ENCODE data around the gene ALPG. TPM values are rescaled to one million over a fixed set of nuclear protein-coding genes. Genes with fewer than 3 reads are reported as not detected.
"Not testable (repeated sequence)": the region's sequence is repeated elsewhere in the genome, so short reads cannot be mapped to it uniquely, and the experiment has no call there.

ALPG gene
- total RNA-seq, 1 donor from 2014 or later: not detected

DNA sequence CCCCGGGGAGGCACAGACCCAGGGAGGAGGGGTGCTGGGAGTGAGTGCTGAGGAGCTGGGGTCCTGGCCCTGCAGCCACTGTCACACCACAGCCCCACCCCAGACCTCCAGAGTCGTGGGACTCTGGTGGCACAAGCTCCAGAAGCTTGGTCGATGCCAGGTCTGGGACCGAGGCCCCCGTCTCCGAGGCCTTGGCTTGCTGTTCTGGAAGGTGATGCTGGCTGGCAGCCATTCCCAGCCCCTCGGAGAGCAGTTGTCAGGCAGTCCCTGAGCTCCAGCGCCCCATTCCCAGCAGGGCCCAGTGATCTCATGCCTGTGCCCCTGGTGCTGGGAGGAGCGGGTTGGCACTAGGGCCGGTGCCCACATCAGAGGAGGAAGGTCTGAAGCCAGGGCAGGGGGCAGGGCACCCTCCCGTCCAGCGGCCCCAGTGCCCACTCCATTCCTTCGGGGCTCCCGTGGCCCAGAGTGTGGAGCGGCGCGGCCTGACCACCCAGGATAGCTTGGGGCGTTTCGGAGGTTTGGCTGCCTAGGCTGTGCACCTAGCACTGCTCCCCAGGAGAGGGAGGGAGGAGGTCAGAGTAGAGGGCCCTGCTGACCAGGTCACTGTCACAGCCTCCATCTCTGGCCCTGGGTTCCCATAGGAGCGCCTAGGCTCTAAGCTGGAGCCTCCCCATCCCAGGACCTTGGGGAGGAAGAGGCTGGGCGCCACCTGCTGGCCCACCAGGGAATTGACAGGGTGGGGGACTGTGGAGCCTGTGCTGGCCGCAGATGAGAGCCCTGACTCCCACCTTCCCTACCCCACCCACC, 32.5 kb downstream of the ALPG start:
- no peaks in the 10 kb centered on the region for H3K4me1 Mint-ChIP-seq
- Histone ChIP-seq H3K36me3 (no peaks in the 10 kb centered on the region), H3K9ac (no peak overlapping the region), H4K20me1 (ENCODE audit: low read depth) (no peaks in the 10 kb centered on the region), H3K4me2 (no peak overlapping the region), H3K27ac (no peak overlapping the region), H3K27me3 (no peaks in the 10 kb centered on the region), H2AFZ (replicated peaks) (no peak overlapping the region), H3F3A (ENCODE audit: low read depth) (no peaks in the 10 kb centered on the region), H3K4me1 (no peaks in the 10 kb centered on the region), H3K79me2 (ENCODE audit: low read depth) (no peaks in the 10 kb centered on the region), H3K4me3 (no peak overlapping the region), H3K9me3 (ENCODE audit: low read depth) (no peaks in the 10 kb centered on the region)
- H3K36me3 Mint-ChIP-seq: no peaks in the 10 kb centered on the region
- TF ChIP-seq EZH2phosphoT487 (IDR thresholded peaks at IDR 0.05) (no peak), EZH2 (IDR thresholded peaks at IDR 0.05) (no peak)
- TF ChIP-seq, protein P1, sequence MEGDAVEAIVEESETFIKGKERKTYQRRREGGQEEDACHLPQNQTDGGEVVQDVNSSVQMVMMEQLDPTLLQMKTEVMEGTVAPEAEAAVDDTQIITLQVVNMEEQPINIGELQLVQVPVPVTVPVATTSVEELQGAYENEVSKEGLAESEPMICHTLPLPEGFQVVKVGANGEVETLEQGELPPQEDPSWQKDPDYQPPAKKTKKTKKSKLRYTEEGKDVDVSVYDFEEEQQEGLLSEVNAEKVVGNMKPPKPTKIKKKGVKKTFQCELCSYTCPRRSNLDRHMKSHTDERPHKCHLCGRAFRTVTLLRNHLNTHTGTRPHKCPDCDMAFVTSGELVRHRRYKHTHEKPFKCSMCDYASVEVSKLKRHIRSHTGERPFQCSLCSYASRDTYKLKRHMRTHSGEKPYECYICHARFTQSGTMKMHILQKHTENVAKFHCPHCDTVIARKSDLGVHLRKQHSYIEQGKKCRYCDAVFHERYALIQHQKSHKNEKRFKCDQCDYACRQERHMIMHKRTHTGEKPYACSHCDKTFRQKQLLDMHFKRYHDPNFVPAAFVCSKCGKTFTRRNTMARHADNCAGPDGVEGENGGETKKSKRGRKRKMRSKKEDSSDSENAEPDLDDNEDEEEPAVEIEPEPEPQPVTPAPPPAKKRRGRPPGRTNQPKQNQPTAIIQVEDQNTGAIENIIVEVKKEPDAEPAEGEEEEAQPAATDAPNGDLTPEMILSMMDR (IDR thresholded peaks at IDR 0.05): peak; percentile 54
- no peak overlapping the region for H3K27ac Mint-ChIP-seq
- H3K27me3 Mint-ChIP-seq (ENCODE audit: insufficient read depth, low read depth): peaks cover 15% of the 10 kb centered on the region
- H3K4me3 Mint-ChIP-seq: no peak overlapping the region
- no peaks in the 10 kb centered on the region for H3K9me3 Mint-ChIP-seq
- no peak for DNase-seq (ENCODE audit: low spot score)

DNA sequence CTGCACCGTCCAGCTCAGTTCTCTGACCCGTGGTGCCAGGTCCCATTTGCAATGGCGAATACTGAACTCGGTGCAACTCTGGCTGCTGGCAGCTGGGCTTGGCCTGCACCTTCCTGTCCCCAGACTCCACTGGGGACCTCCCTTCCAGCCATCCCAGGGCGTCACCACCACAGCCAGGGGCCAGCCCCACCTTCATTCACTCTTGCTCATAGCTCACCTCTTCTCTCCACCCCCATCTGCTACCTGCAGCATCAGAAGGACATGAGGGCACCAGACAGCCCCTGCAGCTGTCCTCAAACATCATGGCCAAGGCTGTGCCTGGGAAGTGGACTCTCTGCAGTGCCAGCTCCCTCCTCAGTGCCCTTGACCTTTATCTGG, 33.1 kb downstream of the ALPG start:
- Histone ChIP-seq H3K27ac (no peak overlapping the region), H2AFZ (replicated peaks) (no peak overlapping the region), H3K36me3 (no peaks in the 10 kb centered on the region), H3K4me1 (no peaks in the 10 kb centered on the region), H3K79me2 (ENCODE audit: low read depth) (no peaks in the 10 kb centered on the region), H3K9ac (no peak overlapping the region), H3K4me3 (no peak overlapping the region), H3F3A (ENCODE audit: low read depth) (no peaks in the 10 kb centered on the region), H3K9me3 (ENCODE audit: low read depth) (no peaks in the 10 kb centered on the region), H3K4me2 (no peak overlapping the region), H4K20me1 (ENCODE audit: low read depth) (no peaks in the 10 kb centered on the region), H3K27me3 (no peaks in the 10 kb centered on the region)
- Mint-ChIP-seq H3K27me3 (ENCODE audit: insufficient read depth, low read depth) (peaks cover 15% of the 10 kb centered on the region), H3K4me3 (no peak overlapping the region), H3K36me3 (no peaks in the 10 kb centered on the region), H3K27ac (no peak overlapping the region), H3K4me1 (no peaks in the 10 kb centered on the region), H3K9me3 (no peaks in the 10 kb centered on the region)
- DNase-seq (ENCODE audit: low spot score): no peak
- TF ChIP-seq, protein P1 (IDR thresholded peaks at IDR 0.05): peak; percentile 30
- no peak for TF ChIP-seq EZH2phosphoT487 (IDR thresholded peaks at IDR 0.05)

GRCh38 chr2:232440220-232441018, 33.8 kb downstream of the ALPG start:
- not testable (repeated sequence) for H3K4me1 ChIP-seq; H3F3A ChIP-seq (ENCODE audit: low read depth); H3K4me2 ChIP-seq; H3K27ac Mint-ChIP-seq; H3K36me3 ChIP-seq; H3K27ac ChIP-seq; H3K4me3 Mint-ChIP-seq; H2AFZ ChIP-seq (replicated peaks); H3K79me2 ChIP-seq (ENCODE audit: low read depth); H4K20me1 ChIP-seq (ENCODE audit: low read depth); H3K9me3 Mint-ChIP-seq; H3K4me3 ChIP-seq; H3K27me3 ChIP-seq; H3K36me3 Mint-ChIP-seq; H3K9ac ChIP-seq; H3K9me3 ChIP-seq (ENCODE audit: low read depth); H3K4me1 Mint-ChIP-seq
- TF ChIP-seq, protein P1 (IDR thresholded peaks at IDR 0.05): peak; percentile 84
- DNase-seq (ENCODE audit: low spot score): peak; percentile 87
- H3K27me3 Mint-ChIP-seq (ENCODE audit: insufficient read depth, low read depth): peaks cover 17% of the 10 kb centered on the region
